GM06990 (cell line): ENCODE data around the gene RSBN1.

Experiments
- DNase-seq: peaks from one replicate; pipeline ENCODE4 v3.0.0-alpha.2; 2011; ENCODE audit not compliant: insufficient read length; ENCODE audit errors: extremely low read depth
- H3K27me3 ChIP-seq: replicated peaks from 2 replicates; pipeline ENCODE4 v1.6.0; 2011; ENCODE audit warnings: low read length; ENCODE audit not compliant: control insufficient read depth, insufficient read depth
- H3K36me3 ChIP-seq: 2 replicates; pipeline ENCODE4 v1.5.1; 2011; ENCODE audit warnings: low read length; ENCODE audit not compliant: control insufficient read depth, insufficient read depth
- H3K4me3 ChIP-seq: replicated peaks from 2 replicates; pipeline ENCODE4 v1.5.1; 2011; ENCODE audit warnings: low read depth, mild to moderate bottlenecking, control low read depth, low read length
- TF ChIP-seq, protein P1 (sequence below): IDR thresholded peaks from 2 replicates; pipeline ENCODE4 v1.5.1; 2011; ENCODE audit warnings: low read length, control low read depth, mild to moderate bottlenecking, inconsistent platforms; ENCODE audit not compliant: insufficient read depth, poor library complexity, severe bottlenecking

Gene RSBN1

DNA sequence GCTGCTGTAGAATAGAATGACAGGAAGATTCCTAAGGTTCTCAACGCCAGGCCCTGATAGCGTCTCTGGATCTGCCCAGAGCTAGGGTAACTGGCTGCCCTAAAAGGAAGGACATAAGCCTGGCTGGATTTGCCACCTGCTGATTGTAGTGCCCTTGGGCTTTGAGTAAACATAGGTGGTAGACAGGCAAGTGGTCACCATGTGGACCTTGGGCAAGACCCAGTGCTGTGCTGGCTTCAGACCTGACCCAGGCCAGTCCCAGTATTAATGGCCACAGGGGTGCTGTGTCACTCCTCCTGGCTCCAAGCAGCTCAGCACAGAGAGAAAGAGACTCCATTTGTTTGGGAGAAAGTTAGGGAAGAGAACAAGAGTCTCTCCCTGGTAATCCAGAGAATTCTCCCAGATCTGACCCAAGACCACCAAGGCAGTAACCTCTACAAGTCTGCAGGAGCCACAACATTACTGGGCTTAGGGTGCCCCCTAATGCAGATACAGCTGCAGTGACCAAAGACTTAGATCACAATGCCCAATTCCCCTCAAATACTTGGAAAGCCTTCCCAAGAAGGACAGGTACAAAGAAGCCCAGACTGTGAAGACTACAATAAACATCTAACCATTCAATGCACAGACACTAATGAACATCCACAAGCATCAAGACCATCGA lies 97.5 kb downstream of the RSBN1 start:
- DNase-seq = no peak
- TF ChIP-seq, protein P1, sequence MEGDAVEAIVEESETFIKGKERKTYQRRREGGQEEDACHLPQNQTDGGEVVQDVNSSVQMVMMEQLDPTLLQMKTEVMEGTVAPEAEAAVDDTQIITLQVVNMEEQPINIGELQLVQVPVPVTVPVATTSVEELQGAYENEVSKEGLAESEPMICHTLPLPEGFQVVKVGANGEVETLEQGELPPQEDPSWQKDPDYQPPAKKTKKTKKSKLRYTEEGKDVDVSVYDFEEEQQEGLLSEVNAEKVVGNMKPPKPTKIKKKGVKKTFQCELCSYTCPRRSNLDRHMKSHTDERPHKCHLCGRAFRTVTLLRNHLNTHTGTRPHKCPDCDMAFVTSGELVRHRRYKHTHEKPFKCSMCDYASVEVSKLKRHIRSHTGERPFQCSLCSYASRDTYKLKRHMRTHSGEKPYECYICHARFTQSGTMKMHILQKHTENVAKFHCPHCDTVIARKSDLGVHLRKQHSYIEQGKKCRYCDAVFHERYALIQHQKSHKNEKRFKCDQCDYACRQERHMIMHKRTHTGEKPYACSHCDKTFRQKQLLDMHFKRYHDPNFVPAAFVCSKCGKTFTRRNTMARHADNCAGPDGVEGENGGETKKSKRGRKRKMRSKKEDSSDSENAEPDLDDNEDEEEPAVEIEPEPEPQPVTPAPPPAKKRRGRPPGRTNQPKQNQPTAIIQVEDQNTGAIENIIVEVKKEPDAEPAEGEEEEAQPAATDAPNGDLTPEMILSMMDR = no peak
- Histone ChIP-seq H3K27me3 (no peaks in the 10 kb centered on the region), H3K36me3 (peaks cover 8% of the 10 kb centered on the region), H3K4me3 (no peak overlapping the region)
